Gastroesophageal sphincter (tissue), 4 donors: ENCODE data around the gene SLC7A6OS. TPM values are rescaled to one million over a fixed set of nuclear protein-coding genes. Genes with fewer than 3 reads are reported as not detected.
A peak's percentile ranks its signal among the peaks of the same experiment; 100 is the strongest.
"Not testable (repeated sequence)": the region's sequence is repeated elsewhere in the genome, so short reads cannot be mapped to it uniquely, and the experiment has no call there.

Experiments used
- ATAC-seq: fragments of 150-250 bp; one replicate; pipeline ENCODE4 v1.9.1; 2016; ENCODE audit warnings: mild to moderate bottlenecking, moderate library complexity
- H3K27ac ChIP-seq, 4 donors: fragments of 200-600 bp; sonication (generic) in 3 of 4; 1 replicate in 3 of 4; 2 replicates in 1 of 4; pipeline ENCODE4 v1.5.1; 2016 to 2019
- H3K27me3 ChIP-seq: fragments of 200-600 bp; sonication (generic); one replicate; pipeline ENCODE4 v1.5.1; 2019
- H3K36me3 ChIP-seq, 2 donors: fragments of 200-600 bp; sonication (generic); one replicate each; pipeline ENCODE4 v1.5.1; 2019; ENCODE audit warnings: control low read depth in 1 of 2
- H3K4me1 ChIP-seq, 3 donors: fragments of 200-600 bp; sonication (generic); 1 replicate in 2 of 3; 2 replicates in 1 of 3; pipeline ENCODE4 v1.5.1; 2016 to 2019; ENCODE audit warnings: control low read depth in 2 of 3
- H3K4me3 ChIP-seq, 2 donors: fragments of 200-600 bp; sonication (generic); one replicate each; pipeline ENCODE4 v1.5.1; 2019; ENCODE audit warnings: mild to moderate bottlenecking in 1 of 2, moderate library complexity in 1 of 2
- H3K9me3 ChIP-seq, 3 donors: fragments of 200-600 bp; sonication (generic); one replicate each; pipeline ENCODE4 v1.5.1; 2017 to 2019; ENCODE audit warnings: control low read depth in 2 of 3
- CTCF ChIP-seq, 4 experiments: fragments of 200-600 bp in 2 of 4; fragments of 450-650 bp in 2 of 4; sonication (generic) in 1 of 4; IDR thresholded peaks; one replicate each; pipeline ENCODE4 v1.5.1; 2017 to 2019; ENCODE audit warnings: antibody characterized with exemption in 4 of 4, mild to moderate bottlenecking in 2 of 4, moderate library complexity in 2 of 4
- EP300 ChIP-seq: sonication (generic); formaldehyde crosslinking; IDR thresholded peaks from one replicate; pipeline ENCODE4 v1.6.1; 2017; ENCODE audit warnings: antibody characterized with exemption, mild to moderate bottlenecking
- POLR2A ChIP-seq, 2 donors: fragments of 450-650 bp; IDR thresholded peaks; one replicate each; pipeline ENCODE4 v1.6.1; 2017; ENCODE audit warnings: antibody characterized with exemption in 2 of 2, mild to moderate bottlenecking in 2 of 2, moderate library complexity in 1 of 2
- POLR2AphosphoS5 ChIP-seq: sonication (generic); formaldehyde crosslinking; IDR thresholded peaks from one replicate; pipeline ENCODE4 v1.6.1; 2017; ENCODE audit warnings: antibody characterized with exemption
- WGBS, 2 donors: methylation state at CpG; one replicate each; pipeline ENCODE4 v1.1.5; 2018; ENCODE audit warnings: low coverage in 1 of 2; 5-methylcytosine and 5-hydroxymethylcytosine counted together
- total RNA-seq, 4 donors: library from RNA; depleted of rRNA; stranded (reverse); fragments of >200 nt; gene quantifications; one replicate each; pipeline ENCODE4 v1.1.0, GENCODE V29; 2016

SLC7A6OS gene
- total RNA-seq, 4 donors from 2014 or later: 10.4 to 18.2 (median 11.2) TPM

DNA sequence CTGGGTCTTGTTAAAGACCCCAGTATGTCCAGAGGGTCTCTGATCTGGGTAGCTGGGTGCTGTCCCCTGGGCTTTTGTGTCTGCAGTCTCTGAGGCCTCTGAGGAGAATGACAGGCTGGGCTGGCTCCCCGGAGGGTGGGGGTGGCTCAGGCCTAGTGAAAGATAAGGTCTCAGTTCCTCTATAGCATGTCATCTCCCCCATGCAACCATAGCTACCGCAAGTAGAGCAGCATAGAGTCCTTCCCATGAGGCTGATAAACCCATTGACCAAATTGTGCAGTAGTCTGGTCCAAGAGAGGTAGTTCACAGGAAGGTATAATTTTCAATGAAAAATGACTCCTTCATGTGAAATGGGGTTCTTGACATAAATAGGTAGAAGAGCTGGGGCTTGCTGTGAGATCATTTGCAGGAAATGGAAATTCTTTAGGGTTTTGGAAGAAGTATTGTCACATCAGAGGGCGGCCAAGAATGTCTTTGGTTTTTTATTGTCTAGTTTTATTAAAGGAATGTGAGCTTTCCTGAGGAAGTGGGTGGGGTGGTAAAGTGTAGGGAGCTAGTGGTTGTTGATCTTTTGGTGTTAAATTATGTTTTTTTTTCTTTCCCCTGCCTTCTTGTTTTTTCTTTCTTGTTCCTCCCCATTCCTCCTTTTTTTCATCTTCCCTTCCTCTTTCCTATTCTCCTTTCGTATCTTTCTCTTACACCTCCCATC, 21.0 kb downstream of the SLC7A6OS start:
- ATAC-seq: no peak
- WGBS, 2 donors: 73 to 92% methylated on average over 2 of the region's 4 CpGs
- peaks cover 0 to 50% (median 17%) of the 10 kb centered on the region in 3 donors for H3K4me1 ChIP-seq
- TF ChIP-seq POLR2A (IDR thresholded peaks at IDR 0.05) (no peak), CTCF (IDR thresholded peaks at IDR 0.05) (no peak), POLR2AphosphoS5 (no peak)
- H3K9me3 ChIP-seq: no peaks in the 10 kb centered on the region
- H3K27me3 ChIP-seq: no peaks in the 10 kb centered on the region
- H3K27ac ChIP-seq: peak overlapping the region in 3 of 4 donors; percentile 50 to 63 (median 62)
- peaks cover 0 to 71% of the 10 kb centered on the region in 2 donors for H3K36me3 ChIP-seq
- no peak overlapping the region for H3K4me3 ChIP-seq

GRCh38 chr16:68289202-68289601, 21.5 kb downstream of the SLC7A6OS start:
- WGBS, 2 donors: 83 to 94% methylated on average over 2 of the region's 2 CpGs
- H3K27me3 ChIP-seq: no peaks in the 10 kb centered on the region
- no peaks in the 10 kb centered on the region for H3K9me3 ChIP-seq
- H3K36me3 ChIP-seq: peaks cover 0 to 65% of the 10 kb centered on the region in 2 donors
- no peak overlapping the region for H3K4me3 ChIP-seq
- peaks cover 0 to 55% (median 17%) of the 10 kb centered on the region in 3 donors for H3K4me1 ChIP-seq
- ATAC-seq: no peak
- no peak for TF ChIP-seq POLR2AphosphoS5
- no peak for TF ChIP-seq EP300
- H3K27ac ChIP-seq: peak overlapping the region in 3 of 4 donors; percentile 50 to 63 (median 62)

GRCh38 chr16:68288796-68289195, 21.9 kb downstream of the SLC7A6OS start:
- Histone ChIP-seq H3K4me1 (peaks cover 0 to 59% (median 17%) of the 10 kb centered on the region in 3 donors), H3K36me3 (peaks cover 0 to 61% of the 10 kb centered on the region in 2 donors), H3K27ac (peak overlapping the region in 3 of 4 donors; percentile 62 to 71 (median 63))
- WGBS, 2 donors: 80 to 100% methylated on average over 2 to 8 of the region's 9 CpGs
- not testable (repeated sequence) for H3K9me3 ChIP-seq, H3K4me3 ChIP-seq, H3K27me3 ChIP-seq, ATAC-seq

GRCh38 chr16:68288252-68288650, 22.5 kb downstream of the SLC7A6OS start:
- H3K4me1 ChIP-seq: peaks cover 0 to 64% (median 17%) of the 10 kb centered on the region in 3 donors
- H3K27me3 ChIP-seq: no peaks in the 10 kb centered on the region
- H3K36me3 ChIP-seq: peaks cover 0 to 61% of the 10 kb centered on the region in 2 donors
- TF ChIP-seq CTCF (IDR thresholded peaks at IDR 0.05) (no peak), POLR2AphosphoS5 (no peak), POLR2A (IDR thresholded peaks at IDR 0.05) (no peak), EP300 (no peak)
- peak overlapping the region in 3 of 4 donors; percentile 62 to 71 (median 63) for H3K27ac ChIP-seq
- WGBS, 2 donors: 67% methylated on average over 1 of the region's 1 CpG; no CpG with 5 or more reads in 1 of the 2 donors
- no peak overlapping the region for H3K4me3 ChIP-seq
- no peaks in the 10 kb centered on the region for H3K9me3 ChIP-seq
- peak; percentile 62 for ATAC-seq

DNA sequence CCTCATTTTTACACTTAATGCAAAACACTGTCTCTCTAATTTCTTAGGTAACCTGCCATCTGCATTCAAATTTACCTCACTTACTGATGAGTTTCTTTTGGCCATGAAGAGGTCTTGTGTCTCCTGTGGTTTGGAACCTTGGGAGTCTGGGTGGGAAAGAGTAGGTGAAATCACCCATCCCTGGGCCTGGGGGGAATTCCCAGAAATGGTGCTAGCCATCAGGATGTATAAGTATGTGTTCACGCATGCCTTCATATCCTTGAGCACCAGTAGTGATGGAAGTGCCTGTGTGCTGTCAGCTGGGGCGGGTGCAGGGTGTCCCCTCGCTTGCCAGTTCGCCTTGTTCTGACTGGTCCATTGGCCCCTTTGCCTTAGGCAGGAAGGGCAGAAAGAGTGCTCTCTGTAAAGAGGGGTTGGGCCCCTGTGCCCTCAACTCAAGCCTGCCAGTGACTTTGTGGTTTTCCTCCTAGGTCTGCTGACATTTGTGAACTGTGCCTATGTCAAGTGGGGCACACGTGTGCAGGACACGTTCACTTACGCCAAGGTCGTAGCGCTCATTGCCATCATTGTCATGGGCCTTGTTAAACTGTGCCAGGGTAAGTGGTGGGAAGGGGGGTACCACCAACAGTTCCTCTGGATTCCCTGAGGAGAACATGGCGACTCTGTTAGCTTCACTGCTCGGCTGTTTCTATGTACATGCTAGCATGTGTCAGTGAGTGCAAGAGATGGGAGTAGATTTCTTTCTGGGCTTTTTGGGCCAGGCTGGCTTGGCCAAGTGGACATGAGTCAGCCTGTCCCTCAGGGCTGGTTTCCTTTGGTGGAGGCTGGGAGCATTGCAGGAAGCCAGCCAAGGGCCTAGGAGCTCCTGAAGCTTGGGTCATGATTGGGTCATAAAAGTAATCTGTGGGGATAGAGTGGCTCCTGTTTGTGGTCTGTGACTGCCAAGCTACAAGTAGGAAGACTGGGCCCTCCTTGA, 23.2 kb downstream of the SLC7A6OS start:
- Histone ChIP-seq H3K36me3 (peaks cover 0 to 61% of the 10 kb centered on the region in 2 donors), H3K4me3 (no peak overlapping the region), H3K4me1 (peaks cover 0 to 71% (median 17%) of the 10 kb centered on the region in 3 donors), H3K9me3 (no peaks in the 10 kb centered on the region), H3K27ac (peak overlapping the region in 3 of 4 donors; percentile 62 to 71 (median 63)), H3K27me3 (no peaks in the 10 kb centered on the region)
- 50 to 96% methylated on average over 2 to 4 of the region's 11 CpGs for WGBS, 2 donors
- peak; percentile 91 for ATAC-seq
- TF ChIP-seq EP300 (no peak), CTCF (IDR thresholded peaks at IDR 0.05) (peak in 1 of 4 experiments; percentile 28), POLR2A (IDR thresholded peaks at IDR 0.05) (no peak), POLR2AphosphoS5 (no peak)
